Fibroblast of the conjunctiva (primary cell): ENCODE measurements around the gene MYO9B.
A peak's percentile ranks its signal among the peaks of the same experiment; 100 is the strongest.
"Not testable (repeated sequence)": the region's sequence is repeated elsewhere in the genome, so short reads cannot be mapped to it uniquely, and the experiment has no call there.

ENCODE experiments used
- DNase-seq: peaks from one replicate; pipeline ENCODE4 v3.0.0-alpha.2; 2010; ENCODE audit warnings: low read depth

The MYO9B gene

DNA sequence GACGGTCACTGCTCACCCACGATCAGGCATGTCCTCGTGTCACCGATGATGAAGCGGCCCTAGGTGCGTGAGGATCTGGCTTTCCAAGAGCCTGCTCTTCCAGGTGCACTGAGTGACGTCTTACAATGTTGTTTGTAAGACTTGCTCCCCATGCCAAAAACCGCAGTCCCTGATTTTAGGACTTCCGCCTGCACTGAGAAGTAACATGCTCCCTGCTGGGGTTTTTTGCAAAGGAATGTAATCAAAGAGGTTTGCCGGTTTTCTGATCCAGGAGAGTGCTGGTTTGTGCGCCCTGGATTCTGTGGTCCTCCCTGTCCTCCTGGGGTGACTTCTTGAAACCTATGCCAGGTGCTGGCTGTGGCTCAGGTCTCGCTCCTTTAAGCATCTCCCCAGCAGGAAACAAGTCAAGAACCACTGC, 38.8 kb downstream of the MYO9B start:
- no peak for DNase-seq

DNA sequence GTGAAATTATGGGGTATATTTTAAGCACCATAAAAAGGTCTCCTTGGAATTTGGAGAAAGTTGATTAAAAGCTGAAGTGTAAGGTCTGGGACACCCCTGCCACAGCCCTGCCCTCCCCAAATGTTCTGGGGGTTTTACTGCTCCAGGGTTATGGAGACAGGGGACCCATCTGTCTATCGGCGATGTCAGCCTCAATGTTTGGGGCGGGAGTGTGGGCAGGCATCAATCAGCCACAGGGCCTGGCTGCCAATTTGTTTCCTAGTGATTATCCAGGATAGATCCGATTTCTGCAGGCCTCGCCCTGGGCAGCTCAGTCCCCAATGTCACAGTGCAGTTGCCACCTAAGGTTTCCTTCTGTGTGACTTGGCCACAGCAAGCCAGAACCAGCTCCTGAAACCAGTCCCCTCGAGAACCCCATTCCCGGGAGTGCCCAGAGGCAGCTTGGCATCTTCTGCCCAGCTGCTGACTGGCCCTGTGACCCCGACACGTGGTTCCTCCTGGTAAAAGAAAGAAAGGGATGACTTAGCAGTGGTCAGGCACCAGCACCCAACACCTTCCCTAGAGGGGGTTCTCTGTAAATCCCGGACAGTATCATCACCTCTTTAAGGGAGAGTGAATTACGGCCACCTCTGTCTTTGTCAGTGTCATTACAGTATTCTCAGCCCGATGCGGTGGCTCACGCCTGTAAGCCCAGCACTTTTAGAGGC, 41.6 kb downstream of the MYO9B start:
- DNase-seq = no peak

DNA sequence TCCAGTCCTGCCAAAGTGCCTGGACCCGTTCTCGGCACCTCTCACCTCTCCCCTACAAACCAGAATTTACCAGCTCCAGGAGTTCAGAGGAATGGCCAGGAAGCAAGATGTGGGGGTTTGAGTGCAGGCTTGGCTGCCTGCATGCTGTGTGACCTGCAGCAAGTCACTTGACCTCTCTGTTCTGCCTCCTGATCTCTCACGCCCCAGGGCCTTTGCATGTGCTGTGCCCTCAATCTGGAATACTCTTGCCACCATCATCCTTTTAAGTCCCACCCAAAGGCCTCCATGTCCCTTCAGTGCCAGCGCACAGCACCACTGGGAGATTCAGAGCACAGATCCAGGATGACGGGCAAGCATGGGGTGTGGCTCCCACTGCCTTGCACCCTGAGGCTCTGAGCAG, 43.4 kb downstream of the MYO9B start:
- no peak for DNase-seq

DNA sequence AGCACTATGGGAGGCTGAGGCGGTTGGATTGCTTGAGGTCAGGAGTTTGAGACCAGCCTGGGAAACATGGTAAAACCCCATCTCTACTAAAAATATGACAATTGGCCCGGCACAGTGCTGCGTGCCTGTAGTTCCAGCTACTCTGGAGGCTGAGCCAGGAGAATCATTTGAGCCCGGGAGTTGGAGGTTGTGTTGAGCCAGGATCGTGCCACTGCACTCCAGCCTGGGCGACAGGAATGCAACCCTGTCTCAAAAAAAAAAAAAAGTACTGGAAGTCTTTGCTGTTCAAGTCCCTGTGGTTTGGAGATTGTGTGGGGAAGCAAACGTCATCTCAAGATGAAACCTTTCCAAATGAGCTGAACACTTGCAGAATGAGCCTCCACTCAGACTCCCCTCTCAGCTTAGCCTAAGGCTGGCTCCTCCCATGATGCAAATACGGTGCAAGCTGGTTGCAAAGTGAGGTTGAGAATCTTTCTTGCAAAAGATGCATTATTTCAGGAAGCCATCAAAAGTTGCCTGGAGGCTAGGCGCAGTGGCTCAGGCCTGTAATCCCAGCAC, 46.2 kb downstream of the MYO9B start:
- no peak for DNase-seq

DNA sequence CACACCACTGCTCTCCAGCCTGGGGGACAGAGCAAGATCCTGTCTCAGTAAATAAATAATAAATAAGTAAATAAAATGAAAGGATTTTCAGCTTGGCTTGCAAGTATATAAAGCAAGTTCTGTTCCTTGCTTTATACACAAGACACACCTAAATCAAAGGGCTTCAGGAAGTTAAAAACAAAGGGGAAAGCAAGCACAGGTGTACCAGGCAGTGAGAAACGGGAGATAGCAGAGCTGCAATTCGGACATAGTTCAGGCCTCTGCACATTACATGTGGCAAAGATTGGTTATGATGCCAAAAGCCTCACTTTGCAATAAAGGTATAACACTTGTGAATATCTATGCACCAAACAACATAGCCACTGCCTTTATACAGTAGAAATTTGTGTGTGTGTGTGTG, 47.5 kb downstream of the MYO9B start:
- no peak for DNase-seq

DNA sequence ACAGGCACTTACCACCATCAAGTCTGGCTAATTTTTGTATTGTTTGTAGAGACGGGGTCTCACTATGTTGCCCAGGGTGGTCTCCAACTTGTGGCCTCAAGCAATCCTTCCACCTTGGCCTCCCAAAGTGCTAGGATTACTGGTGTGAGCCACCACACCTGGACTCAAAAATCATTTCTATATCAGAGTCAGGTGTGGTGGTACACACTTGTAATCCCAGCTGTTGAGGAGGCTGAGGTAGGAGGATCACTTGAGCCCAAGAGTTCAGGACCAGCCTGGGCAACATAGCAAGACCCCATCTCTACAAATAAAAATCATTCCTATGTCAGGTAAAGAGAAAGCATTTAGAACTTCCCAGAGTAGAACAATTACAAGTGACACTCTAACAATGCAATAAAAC, 48.4 kb downstream of the MYO9B start:
- no peak for DNase-seq

DNA sequence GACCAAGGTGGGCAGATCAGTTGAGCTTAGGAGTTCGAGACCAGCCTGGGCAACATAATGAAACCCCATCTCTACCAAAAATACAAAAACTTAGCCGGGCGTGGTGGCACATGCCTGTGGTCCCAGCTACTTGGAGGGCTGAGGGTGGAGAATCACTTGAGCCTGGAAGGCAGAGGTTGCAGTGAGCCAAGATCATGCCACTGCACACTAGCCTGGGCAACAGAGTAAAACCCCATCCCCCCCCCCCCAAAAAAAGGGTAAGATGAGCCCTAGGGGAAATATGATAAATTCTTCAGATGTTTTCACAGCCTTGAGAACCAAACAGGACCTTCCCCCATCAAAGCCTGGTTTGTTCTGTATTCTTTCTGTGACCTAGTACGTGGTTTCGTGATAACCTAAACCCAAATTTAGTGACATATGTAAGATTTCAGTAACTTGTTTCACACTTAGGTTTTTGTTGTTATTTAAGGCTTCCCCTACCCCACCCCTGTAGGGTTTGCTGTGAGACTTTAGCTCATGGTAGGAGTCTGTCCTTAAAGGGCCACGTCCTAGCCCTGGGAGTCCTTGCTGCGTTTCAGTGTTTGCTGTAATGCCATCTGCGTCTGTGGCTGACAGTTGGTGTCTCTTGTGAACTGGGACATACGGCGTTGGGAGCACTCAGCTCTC, 49.6 kb downstream of the MYO9B start:
- DNase-seq = no peak

DNA sequence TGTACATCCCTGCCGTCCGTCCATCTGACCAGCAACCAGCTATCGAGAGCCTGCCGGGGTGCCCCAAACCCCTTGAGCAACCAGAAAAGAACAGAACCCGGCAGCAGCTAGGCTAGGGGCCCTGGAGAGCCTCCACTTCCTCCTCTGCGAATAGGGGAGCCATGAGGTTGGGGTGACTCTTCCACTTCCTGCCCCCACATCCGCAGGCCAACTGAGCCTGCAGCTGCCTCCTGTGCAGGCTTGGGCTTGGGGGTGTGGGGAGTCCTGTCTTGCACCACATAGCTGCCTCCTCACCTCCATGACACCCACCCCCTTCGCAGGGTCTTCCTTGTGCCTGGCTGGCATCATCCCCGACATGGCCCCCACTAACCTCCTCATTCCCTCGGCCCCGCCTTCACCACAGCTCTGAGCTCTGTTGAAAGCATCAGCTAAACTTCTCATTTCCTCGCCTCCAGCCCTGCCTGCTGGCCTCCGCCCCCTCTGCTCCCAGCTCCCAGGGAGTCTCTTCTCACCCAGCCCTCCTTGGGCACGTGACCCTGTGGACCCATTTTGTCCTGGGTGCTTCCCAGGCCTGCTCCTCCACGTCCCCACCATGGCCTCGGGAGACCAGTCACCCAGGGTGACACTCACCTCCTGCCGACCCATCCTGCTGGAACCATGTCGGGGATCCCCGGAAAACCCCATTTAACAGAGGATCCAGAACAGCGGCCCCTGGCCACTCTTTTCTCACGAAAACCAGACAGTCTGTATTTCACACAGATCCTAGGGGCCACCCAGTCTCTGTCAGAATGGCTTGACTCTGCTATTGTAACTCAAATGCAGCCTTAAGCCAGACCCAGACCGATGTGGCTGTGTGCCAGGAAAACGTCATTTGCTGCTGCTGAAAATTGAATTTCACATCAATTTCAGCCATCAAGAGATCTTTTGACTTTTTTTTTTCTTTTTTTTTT, 50.4 kb downstream of the MYO9B start:
- no peak for DNase-seq

DNA sequence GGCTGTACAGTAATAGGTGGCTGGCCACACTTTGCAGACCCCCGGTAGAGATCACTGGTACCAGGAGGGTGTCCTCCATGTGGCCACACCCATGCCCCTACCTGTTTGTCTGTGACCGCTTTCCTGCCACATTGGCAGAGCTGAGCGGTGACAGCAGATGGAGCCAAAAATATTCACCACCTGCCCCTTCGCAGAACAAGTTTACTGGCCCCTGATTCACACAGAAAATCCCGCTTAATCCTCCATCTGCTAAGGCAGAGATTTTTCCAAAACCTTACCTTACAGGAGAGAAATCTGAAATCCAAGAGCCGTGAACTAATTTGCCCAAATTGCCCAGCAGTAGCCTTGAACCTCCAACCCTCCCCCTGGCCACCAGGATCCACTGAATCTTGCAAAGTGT, 52.1 kb downstream of the MYO9B start:
- DNase-seq = no peak

DNA sequence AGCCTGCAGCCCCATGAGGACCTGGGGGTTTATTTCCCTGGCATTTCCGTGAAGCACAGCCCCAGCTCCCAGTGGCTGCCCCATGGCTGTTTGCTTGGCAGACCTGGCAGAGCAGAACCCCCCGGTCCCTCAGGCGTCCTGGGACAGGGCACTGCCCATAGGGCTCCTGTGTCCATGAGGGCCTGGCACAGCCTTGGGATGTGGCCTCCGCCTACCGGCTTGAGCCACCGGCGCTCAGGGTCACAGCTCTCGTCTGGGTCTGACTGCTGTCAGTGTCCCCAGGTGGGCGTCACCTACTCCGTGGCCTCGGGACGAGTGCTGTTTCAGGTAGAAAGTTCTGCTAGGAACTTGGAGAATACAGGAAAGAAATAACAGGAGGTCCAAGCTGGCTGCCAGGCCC, 52.8 kb downstream of the MYO9B start:
- DNase-seq = no peak

DNA sequence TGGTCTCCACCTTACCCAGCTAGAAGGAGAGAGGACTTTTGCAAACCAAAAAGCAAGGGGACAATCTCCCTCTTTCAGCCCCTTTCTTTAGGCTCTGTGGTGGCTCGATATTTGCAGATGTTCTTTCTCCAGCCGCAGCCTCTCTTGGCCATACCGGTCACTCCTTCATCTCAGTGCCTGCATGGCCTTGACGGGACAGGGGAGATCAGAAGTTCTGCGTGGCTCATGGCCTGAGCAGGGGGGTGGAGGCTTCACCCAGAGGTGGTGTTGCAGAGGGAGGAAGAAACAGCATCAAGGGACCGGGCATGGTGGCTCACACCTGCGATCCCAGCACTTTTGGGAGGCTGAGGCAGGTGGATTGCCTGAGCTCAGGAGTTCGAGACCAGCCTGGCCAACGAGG, 53.2 kb downstream of the MYO9B start:
- DNase-seq = no peak

DNA sequence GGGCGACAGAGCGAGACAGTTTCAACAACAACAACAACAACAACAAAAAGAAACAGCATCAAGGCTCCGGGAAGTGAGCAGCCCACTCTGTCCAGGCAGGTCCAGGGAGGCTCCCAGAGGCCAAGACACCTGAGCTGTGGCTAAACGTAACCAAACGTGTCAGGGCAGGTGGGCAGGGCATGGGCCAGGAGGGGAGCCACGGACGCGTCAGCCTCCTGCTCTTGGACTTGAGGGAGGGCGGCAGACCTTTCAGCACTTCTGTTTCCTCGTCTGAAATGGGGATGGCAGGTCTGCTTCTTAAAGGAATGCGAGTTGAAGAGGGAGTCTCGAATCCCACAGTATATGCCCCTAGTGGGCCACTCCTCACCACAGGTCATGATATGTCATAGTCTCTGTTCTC, 53.8 kb downstream of the MYO9B start:
- no peak for DNase-seq

DNA sequence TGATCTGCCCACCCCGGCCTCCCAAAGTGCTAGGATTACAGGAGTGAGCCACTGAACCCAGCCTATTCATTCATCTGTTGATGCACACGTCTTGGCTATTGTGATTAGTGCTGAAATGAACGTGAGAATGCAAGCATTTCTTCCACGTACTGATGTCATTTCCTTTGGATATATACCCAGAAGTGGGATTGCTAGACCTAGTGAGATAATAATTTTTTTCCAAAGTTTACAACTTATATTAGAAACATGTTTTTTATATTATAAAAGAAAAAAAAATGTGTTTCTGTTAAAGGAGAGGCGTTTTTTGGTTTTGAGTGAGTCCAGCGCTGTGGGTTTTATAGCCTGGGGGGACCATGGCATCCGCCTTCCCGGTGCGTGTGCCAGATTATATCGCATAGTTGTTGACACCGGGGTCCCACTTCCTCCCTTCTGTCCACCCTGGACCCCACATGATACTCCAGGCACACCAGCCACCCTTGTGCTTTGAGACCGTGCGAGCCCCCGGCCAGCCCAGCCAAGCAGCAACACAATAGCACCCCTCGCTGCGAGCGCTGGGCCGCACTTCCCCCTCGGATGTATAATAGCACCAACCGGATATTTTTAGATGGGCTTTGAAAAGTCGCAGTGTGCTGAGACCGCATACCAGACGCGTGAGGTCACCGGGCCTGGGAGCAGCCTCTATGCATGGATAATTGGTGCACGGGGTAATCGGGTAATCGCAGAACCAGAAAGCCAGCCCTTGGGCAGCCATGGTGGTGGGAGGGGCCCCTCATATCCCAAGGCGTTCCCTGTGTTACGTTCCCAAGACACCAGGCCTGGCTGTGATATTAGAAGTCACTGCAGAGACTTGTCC, 59.6 kb downstream of the MYO9B start:
- peak; percentile 90 for DNase-seq

DNA sequence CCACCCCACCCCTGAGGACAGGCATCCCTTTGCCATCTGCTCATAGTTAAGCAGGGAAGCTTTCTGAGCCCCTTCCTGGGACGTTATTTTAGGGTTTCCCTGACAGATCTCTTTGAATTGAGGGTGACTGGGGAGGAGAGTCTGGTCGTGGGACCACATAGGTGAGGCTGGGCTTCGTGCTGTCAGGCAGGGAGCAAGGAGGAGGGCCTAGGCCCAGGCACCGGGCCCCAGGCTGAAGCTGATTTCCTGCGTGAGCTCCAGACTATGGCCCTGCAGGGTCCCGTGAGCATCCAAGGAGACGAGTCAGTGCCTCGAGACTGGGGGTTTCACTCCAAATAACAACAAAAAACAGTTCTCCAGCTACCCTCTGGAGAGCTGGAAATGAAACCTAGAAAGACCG, 60.4 kb downstream of the MYO9B start:
- DNase-seq = no peak

DNA sequence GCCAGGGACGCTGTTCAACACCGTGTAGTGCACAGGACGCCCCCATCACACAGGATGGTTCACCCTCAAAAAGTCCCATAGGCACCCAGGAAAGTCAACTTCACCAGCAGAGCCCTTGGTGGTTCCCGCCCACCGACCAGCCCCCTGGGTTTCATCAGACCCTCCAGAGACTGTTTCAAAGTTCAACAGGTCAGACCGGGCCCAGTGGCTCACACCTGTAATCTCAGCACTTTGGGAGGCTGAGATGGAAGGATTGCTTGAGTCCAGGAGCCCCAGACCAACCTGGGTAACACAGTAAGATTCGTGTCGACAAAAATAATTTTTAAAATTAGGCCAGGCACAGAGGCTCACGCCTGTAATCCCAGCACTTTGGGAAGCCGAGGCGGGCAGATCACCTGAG, 61.0 kb downstream of the MYO9B start:
- DNase-seq = no peak

DNA sequence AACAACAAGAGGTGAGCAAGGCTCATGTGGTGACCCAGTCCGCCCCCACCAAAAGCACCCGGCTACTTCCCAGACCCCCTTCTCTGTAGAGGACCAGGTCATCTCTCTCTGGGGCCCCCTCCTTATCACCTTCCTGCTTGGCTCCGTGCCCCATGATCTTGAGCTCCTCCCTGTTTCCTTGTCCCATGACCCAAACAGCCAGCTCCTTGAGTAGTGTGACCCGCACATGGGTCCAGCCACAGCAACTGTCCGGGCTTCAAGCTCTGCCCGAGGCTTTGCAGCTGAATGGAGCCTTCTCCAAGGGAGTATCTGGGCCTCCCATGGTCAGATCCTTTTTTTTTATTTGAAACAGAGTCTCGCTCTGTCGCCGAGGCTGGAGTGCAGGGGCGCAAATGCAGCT, 61.8 kb downstream of the MYO9B start:
- DNase-seq = no peak

DNA sequence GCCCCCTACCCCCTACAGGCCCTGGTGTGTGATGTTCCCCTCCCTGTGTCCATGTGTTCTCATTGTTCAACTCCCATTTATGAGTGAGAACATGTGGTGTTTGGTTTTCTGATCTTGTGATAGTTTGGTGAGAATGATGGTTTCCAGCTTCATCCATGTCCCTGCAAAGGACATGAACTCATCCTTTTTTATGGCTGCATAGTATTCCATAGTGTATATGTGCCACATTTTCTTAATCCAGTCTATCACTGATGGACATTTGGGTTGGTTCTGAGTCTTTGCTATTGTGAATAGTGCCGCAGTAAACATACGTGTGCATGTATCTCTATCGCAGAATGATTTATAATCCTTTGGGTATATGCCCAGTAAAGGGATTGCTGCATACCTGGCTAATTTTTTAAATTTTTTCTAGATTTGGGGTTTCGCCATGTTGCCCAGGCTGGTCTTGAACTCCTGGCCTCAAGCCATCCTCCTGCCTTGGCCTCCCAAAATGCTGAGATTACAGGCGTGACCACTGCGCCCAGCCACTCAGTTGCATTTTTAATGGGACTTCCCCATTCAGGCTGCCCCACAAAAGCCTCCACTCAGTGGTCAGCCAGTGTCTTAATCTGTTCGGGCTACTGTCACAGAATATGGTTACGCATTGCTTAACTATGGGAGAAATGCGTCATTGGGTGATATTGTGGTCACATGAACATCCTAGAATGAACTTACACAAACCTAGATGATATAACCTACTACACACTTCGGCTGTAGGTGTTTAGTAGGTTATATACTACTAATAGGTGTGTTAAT, 62.7 kb downstream of the MYO9B start:
- DNase-seq = not testable (repeated sequence)

DNA sequence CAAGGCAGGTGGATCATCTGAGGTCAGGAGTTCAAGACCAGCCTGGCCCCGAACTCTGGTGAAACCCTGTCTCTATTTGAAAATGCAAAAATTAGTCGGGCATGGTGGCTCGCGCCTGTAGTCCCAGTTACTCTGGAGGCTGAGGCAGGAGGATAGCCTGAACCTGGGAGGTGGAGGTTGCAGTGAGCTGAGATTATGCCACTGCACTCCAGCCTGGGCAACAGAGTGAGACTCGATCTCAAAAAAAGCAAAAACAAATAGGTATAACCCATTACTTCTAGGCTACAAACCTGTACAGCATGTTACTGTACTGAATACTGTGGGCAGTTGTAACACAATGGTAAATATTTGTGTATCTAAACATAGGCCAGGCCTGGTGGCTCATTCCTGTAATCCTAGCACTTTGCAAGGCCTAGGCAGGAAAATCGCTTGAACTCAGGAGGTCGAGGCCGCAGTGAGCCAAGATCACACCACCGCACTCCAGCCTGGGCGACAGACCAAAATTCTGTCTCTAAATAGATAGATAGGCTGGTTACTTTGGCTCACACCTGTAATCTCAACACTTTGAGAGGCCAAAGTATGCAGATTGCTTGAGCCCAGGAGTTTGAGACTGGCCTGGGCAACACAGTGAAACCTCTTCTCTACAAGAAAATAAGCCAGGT, 63.5 kb downstream of the MYO9B start:
- no peak for DNase-seq

DNA sequence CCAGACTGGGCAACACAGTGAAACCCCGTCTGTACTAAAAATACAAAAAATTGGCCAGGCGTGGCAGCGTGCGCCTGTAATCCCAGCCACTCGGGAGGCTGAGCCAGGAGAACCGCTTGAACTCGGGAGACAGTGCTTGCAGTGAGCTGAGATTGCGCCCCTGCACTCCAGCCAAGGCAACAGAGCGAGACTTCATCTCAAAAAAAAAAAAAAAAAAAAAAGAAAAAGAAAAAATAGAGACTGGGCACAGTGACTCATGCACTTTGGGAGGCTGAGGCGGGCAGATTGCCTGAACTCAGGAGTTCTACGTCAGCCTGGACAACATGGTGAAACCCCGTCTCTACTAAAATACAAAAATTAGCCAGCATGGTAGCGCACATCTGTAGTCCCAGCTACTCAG, 69.2 kb downstream of the MYO9B start:
- peak; percentile 33 for DNase-seq
